ENCODE data around the gene PSMA2. TPM values are rescaled to one million over a fixed set of nuclear protein-coding genes. Genes with fewer than 3 reads are reported as not detected.

PSMA2 gene
- polyA plus RNA-seq, 3 donors, result 51.8 to 294 (median 283) TPM

DNA sequence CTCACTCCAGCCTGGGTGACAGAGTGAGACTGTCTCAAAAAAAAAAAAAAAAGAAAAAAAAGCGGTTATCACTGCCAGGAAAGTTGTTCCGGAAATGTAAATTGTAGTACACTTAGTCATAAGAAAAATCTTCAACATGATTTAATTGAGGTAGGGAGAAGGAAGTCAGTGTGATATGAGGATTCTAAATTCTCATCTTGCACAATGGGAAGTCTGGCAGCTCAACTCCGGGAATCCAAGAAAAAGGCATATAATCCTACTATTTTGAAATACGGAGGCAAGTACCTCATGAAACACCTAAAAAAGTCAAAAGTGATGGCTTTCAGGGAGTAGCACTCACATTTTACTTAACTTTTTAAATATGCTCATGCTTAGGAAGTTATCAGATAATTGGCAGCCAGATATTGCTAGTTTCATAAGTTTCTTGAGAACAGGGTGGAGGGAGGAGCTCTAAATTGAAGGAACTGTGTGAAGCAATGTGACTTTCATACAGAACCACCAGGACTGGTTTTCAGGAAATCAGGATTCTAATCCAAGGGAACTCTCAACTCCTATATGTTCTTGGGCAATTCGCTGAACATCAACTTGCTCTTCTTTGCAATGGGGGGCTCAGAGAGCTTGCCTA, 17.4 kb downstream of the PSMA2 start:
- Histone ChIP-seq H3K4me3 (replicated peaks in 1 of 3; ENCODE audit: low read depth in 2 of 3, low read length in 3 of 3) (no peak overlapping the region), H3K9ac (ENCODE audit: insufficient read depth, low read length, poor library complexity, severe bottlenecking) (no peak overlapping the region), H3K27ac (ENCODE audit: low read depth in 1 of 2, low read length in 2 of 2) (no peak overlapping the region), H4K20me1 (ENCODE audit: insufficient read depth, low read length) (no peaks in the 10 kb centered on the region), H3K79me2 (ENCODE audit: insufficient read depth, low read length) (peaks cover 6% of the 10 kb centered on the region), H3K4me1 (ENCODE audit: control insufficient read depth in 1 of 2, insufficient read depth in 2 of 2, low read length in 2 of 2) (peaks cover 11 to 24% of the 10 kb centered on the region in 2 donors), H2AFZ (ENCODE audit: insufficient read depth, low read depth, low read length, poor library complexity, severe bottlenecking) (no peak overlapping the region), H3K4me2 (replicated peaks; ENCODE audit: extremely low read depth, low read length, poor library complexity, severe bottlenecking) (no peak overlapping the region), H3K27me3 (ENCODE audit: control insufficient read depth in 2 of 2, insufficient read depth in 2 of 2, low read length in 2 of 2) (no peaks in the 10 kb centered on the region), H3K36me3 (replicated peaks in 1 of 2; ENCODE audit: control insufficient read depth in 1 of 2, insufficient read depth in 2 of 2, low read length in 2 of 2) (peaks cover 20 to 43% of the 10 kb centered on the region in 2 donors), H3K9me3 (replicated peaks in 1 of 2; ENCODE audit: control insufficient read depth in 1 of 2, insufficient read depth in 1 of 2, low read length in 2 of 2) (no peaks in the 10 kb centered on the region)
- intact Hi-C loops (cut with micrococcal nuclease), result loop anchor here in 1 of 2 donors (10.0 kb wide), 1 partner anchor 1580 kb away; the partner anchor contains the start of gene NUDCD3
- Mint-ChIP-seq H3K27ac (peak overlapping the region in 5 of 7 donors; percentile 10 to 66 (median 58)), H3K36me3 (peaks cover 39 to 48% of the 10 kb centered on the region in 2 donors), H3K4me1 (peaks cover 38% of the 10 kb centered on the region), H3K9me3 (peaks cover 0 to 2% (median 0%) of the 10 kb centered on the region in 7 donors), H3K27me3 (ENCODE audit: low read depth in 3 of 3) (no peaks in the 10 kb centered on the region), H3K4me3 (no peak overlapping the region)
- peak in 1 of 3 donors; percentile 12 for DNase-seq
- no CpG with 5 or more reads among the region's 5 CpGs for WGBS (ENCODE audit: insufficient coverage)
- TF ChIP-seq, protein P1, sequence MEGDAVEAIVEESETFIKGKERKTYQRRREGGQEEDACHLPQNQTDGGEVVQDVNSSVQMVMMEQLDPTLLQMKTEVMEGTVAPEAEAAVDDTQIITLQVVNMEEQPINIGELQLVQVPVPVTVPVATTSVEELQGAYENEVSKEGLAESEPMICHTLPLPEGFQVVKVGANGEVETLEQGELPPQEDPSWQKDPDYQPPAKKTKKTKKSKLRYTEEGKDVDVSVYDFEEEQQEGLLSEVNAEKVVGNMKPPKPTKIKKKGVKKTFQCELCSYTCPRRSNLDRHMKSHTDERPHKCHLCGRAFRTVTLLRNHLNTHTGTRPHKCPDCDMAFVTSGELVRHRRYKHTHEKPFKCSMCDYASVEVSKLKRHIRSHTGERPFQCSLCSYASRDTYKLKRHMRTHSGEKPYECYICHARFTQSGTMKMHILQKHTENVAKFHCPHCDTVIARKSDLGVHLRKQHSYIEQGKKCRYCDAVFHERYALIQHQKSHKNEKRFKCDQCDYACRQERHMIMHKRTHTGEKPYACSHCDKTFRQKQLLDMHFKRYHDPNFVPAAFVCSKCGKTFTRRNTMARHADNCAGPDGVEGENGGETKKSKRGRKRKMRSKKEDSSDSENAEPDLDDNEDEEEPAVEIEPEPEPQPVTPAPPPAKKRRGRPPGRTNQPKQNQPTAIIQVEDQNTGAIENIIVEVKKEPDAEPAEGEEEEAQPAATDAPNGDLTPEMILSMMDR (IDR thresholded peaks at IDR 0.05), result no peak

DNA sequence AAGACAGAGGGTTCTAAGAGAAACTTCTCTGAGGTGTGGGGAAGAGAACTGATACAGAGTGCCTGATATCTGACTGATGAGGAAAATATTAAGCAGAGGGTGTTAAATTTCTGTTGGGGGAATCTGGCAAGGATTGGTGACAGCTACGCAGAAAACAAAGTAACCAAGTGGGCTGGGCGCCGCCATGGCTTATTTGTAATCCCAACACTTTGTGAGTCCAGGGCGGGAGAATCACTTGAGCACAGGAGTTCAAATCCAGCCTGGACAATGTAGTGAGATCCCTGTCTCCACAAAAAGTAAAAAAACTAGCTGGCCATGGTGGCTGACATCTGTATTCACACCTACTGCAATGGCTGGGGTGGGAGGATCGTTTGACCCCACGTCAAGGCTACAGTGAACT, 18.0 kb downstream of the PSMA2 start:
- H3K4me1 Mint-ChIP-seq, result peaks cover 38% of the 10 kb centered on the region
- peaks cover 16 to 38% of the 10 kb centered on the region in 2 donors for H3K36me3 ChIP-seq (replicated peaks in 1 of 2; ENCODE audit: control insufficient read depth in 1 of 2, insufficient read depth in 2 of 2, low read length in 2 of 2)
- no peaks in the 10 kb centered on the region for H4K20me1 ChIP-seq (ENCODE audit: insufficient read depth, low read length)
- H3K27me3 Mint-ChIP-seq (ENCODE audit: low read depth in 3 of 3), result no peaks in the 10 kb centered on the region
- H3K27ac Mint-ChIP-seq, result peak overlapping the region in 3 of 7 donors; percentile 58 to 73 (median 66)
- no peak overlapping the region for H2AFZ ChIP-seq (ENCODE audit: insufficient read depth, low read depth, low read length, poor library complexity, severe bottlenecking)
- intact Hi-C loops (cut with micrococcal nuclease), result loop anchor here in 1 of 2 donors (10.0 kb wide), 1 partner anchor 1581 kb away; the partner anchor contains the start of gene NUDCD3
- no peak overlapping the region for H3K27ac ChIP-seq (ENCODE audit: low read depth in 1 of 2, low read length in 2 of 2)
- H3K27me3 ChIP-seq (ENCODE audit: control insufficient read depth in 2 of 2, insufficient read depth in 2 of 2, low read length in 2 of 2), result no peaks in the 10 kb centered on the region
- peaks cover 34 to 43% of the 10 kb centered on the region in 2 donors for H3K36me3 Mint-ChIP-seq
- no peak overlapping the region for H3K4me3 ChIP-seq (replicated peaks in 1 of 3; ENCODE audit: low read depth in 2 of 3, low read length in 3 of 3)
- H3K9ac ChIP-seq (ENCODE audit: insufficient read depth, low read length, poor library complexity, severe bottlenecking), result no peak overlapping the region
- H3K4me2 ChIP-seq (replicated peaks; ENCODE audit: extremely low read depth, low read length, poor library complexity, severe bottlenecking), result no peak overlapping the region
- H3K4me1 ChIP-seq (ENCODE audit: control insufficient read depth in 1 of 2, insufficient read depth in 2 of 2, low read length in 2 of 2), result peaks cover 11 to 24% of the 10 kb centered on the region in 2 donors
- no peak for DNase-seq
- TF ChIP-seq, protein P1 (IDR thresholded peaks at IDR 0.05), result no peak
- H3K9me3 Mint-ChIP-seq, result peaks cover 0 to 2% (median 0%) of the 10 kb centered on the region in 7 donors
- H3K4me3 Mint-ChIP-seq, result no peak overlapping the region
- H3K79me2 ChIP-seq (ENCODE audit: insufficient read depth, low read length), result peaks cover 6% of the 10 kb centered on the region
- no peaks in the 10 kb centered on the region for H3K9me3 ChIP-seq (replicated peaks in 1 of 2; ENCODE audit: control insufficient read depth in 1 of 2, insufficient read depth in 1 of 2, low read length in 2 of 2)
- WGBS (ENCODE audit: insufficient coverage), result 75% methylated on average over 4 of the region's 6 CpGs
